GM21576 (cell line): ENCODE data around the gene SARDH.

Experiments used
- ATAC-seq: cut with Tn5 transposase; IDR thresholded peaks from one replicate; pipeline ENCODE4 v1.9.1; 2021; ENCODE audit warnings: mild to moderate bottlenecking, moderate library complexity; ENCODE audit not compliant: unreplicated experiment

Gene SARDH

GRCh38 chr9:133735415-133735775, 2.8 kb downstream of the SARDH start:
- no peak for ATAC-seq

- no peak for ATAC-seq
Observed at GRCh38 chr9:133734590-133735414, 3.4 kb downstream of the SARDH start.

GRCh38 chr9:133733796-133734533, 4.2 kb downstream of the SARDH start:
- no peak for ATAC-seq

- no peak for ATAC-seq
Observed at GRCh38 chr9:133733421-133733795, 4.7 kb downstream of the SARDH start.

GRCh38 chr9:133732639-133733408, 5.3 kb downstream of the SARDH start:
- ATAC-seq: no peak

GRCh38 chr9:133731876-133732638, 6.1 kb downstream of the SARDH start:
- ATAC-seq: no peak

- ATAC-seq: no peak
Observed at GRCh38 chr9:133730994-133731715, 7.0 kb downstream of the SARDH start.

- ATAC-seq: no peak
Observed at GRCh38 chr9:133729617-133730281, 8.4 kb downstream of the SARDH start.

- ATAC-seq: no peak
Observed at GRCh38 chr9:133728856-133729616, 9.1 kb downstream of the SARDH start.

GRCh38 chr9:133727876-133728441, 10.2 kb downstream of the SARDH start:
- ATAC-seq: no peak

GRCh38 chr9:133727277-133727875, 10.8 kb downstream of the SARDH start:
- ATAC-seq: no peak

GRCh38 chr9:133726401-133727276, 11.5 kb downstream of the SARDH start:
- ATAC-seq: no peak

- no peak for ATAC-seq
Observed at GRCh38 chr9:133725886-133726285, 12.3 kb downstream of the SARDH start.

GRCh38 chr9:133718563-133719315, 19.4 kb downstream of the SARDH start:
- ATAC-seq: no peak

- ATAC-seq: no peak
Observed at GRCh38 chr9:133717113-133718031, 20.8 kb downstream of the SARDH start.
